Measurements from ENCODE around the gene HYAL3. TPM values are rescaled to one million over a fixed set of nuclear protein-coding genes. Genes with fewer than 3 reads are reported as not detected.

HYAL3 gene
- total and polyA plus RNA-seq, 2 of the 13 experiments (the other 11 are each of a cell fraction or from before 2014, with no cell fraction given), result 5.5 to 10.4 TPM

DNA sequence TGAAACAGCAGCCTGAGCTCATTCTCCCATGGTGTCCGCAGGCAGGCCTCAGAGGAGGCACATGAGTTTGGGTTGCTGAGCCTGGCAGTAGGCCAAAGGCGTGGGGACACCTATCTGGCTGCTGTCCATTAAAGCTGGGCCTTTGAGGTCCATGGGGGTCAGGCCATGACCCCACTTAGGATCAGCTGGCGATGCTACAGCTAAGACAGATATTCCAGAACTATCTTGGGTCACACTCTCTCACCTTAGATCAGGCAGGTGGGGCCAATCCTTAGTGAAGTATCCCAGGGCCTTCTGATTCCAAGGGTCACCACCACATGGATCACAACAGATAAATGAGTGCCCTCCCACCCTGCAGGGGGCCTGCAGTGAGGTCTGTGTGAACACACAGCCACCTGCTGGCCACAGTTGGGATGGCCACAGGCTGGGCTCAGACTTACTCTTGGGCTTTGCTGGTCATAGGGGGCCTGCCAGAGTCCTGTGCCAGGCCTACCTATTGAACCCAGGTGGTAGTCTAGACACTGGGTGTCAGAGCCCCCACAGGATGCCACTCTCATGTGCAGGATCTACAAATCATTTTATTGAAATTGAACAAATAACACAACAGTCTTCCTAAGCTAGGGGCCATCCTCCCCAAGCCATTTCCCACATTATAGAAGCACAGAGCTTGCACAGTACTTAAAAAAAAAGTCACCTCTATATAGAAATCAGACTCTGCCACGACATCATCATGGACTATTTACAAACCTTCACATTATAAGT is 25.3 kb upstream of the HYAL3 start (continued):
- no peak for TF ChIP-seq CSRNP2 (CRISPR knock-in tag; conservative IDR thresholded peaks at IDR 0.05; ENCODE audit: low read depth)
- TF ChIP-seq DPF2 (CRISPR knock-in tag; IDR thresholded peaks at IDR 0.05; ENCODE audit: borderline replicate concordance, low read depth), result peak; percentile 60; the same call in 1 of the 2 replicates
- no peak for TF ChIP-seq ZNF577 (CRISPR knock-in tag; IDR thresholded peaks at IDR 0.05; ENCODE audit: borderline replicate concordance, low read depth)
- peak; percentile 65; the same call in 1 of the 2 replicates for TF ChIP-seq NCOR1 (IDR thresholded peaks at IDR 0.05; ENCODE audit: borderline replicate concordance, low read length)
- no peak for TF ChIP-seq SOX6 (IDR thresholded peaks at IDR 0.05)
- peak; percentile 67 for TF ChIP-seq SOX6 (CRISPR knock-in tag; IDR thresholded peaks at IDR 0.05)
- no peak for TF ChIP-seq ZNF761 (CRISPR knock-in tag; conservative IDR thresholded peaks at IDR 0.05)
- TF ChIP-seq RBM22 (optimal IDR thresholded peaks at IDR 0.05; ENCODE audit: low read length), result no peak
- peak; percentile 61 for TF ChIP-seq KAT8 (CRISPR knock-in tag; IDR thresholded peaks at IDR 0.05)
- TF ChIP-seq ZNF383 (CRISPR knock-in tag; IDR thresholded peaks at IDR 0.05; ENCODE audit: borderline replicate concordance), result 0 out of 2 replicates have a peak, but pooled peaks have one; percentile 25
- no peak for TF ChIP-seq NR1H2 (CRISPR knock-in tag; IDR thresholded peaks at IDR 0.05; ENCODE audit: borderline replicate concordance, low read depth)
- TF ChIP-seq, protein P1, sequence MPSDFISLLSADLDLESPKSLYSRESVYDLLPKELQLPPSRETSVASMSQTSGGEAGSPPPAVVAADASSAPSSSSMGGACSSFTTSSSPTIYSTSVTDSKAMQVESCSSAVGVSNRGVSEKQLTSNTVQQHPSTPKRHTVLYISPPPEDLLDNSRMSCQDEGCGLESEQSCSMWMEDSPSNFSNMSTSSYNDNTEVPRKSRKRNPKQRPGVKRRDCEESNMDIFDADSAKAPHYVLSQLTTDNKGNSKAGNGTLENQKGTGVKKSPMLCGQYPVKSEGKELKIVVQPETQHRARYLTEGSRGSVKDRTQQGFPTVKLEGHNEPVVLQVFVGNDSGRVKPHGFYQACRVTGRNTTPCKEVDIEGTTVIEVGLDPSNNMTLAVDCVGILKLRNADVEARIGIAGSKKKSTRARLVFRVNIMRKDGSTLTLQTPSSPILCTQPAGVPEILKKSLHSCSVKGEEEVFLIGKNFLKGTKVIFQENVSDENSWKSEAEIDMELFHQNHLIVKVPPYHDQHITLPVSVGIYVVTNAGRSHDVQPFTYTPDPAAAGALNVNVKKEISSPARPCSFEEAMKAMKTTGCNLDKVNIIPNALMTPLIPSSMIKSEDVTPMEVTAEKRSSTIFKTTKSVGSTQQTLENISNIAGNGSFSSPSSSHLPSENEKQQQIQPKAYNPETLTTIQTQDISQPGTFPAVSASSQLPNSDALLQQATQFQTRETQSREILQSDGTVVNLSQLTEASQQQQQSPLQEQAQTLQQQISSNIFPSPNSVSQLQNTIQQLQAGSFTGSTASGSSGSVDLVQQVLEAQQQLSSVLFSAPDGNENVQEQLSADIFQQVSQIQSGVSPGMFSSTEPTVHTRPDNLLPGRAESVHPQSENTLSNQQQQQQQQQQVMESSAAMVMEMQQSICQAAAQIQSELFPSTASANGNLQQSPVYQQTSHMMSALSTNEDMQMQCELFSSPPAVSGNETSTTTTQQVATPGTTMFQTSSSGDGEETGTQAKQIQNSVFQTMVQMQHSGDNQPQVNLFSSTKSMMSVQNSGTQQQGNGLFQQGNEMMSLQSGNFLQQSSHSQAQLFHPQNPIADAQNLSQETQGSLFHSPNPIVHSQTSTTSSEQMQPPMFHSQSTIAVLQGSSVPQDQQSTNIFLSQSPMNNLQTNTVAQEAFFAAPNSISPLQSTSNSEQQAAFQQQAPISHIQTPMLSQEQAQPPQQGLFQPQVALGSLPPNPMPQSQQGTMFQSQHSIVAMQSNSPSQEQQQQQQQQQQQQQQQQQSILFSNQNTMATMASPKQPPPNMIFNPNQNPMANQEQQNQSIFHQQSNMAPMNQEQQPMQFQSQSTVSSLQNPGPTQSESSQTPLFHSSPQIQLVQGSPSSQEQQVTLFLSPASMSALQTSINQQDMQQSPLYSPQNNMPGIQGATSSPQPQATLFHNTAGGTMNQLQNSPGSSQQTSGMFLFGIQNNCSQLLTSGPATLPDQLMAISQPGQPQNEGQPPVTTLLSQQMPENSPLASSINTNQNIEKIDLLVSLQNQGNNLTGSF (CRISPR knock-in tag; IDR thresholded peaks at IDR 0.05), result no peak
- TF ChIP-seq TSC22D2 (CRISPR knock-in tag; IDR thresholded peaks at IDR 0.05; ENCODE audit: borderline replicate concordance), result no peak
- no peak for TF ChIP-seq NR2F2 (IDR thresholded peaks at IDR 0.05; ENCODE audit: borderline replicate concordance, low read depth)
- no peak for TF ChIP-seq ZKSCAN1 (IDR thresholded peaks at IDR 0.05; ENCODE audit: low read length)
- peak; percentile 80; the same call in 1 of the 2 replicates for TF ChIP-seq ZNF331 (CRISPR knock-in tag; IDR thresholded peaks at IDR 0.05)
- TF ChIP-seq, protein P2, sequence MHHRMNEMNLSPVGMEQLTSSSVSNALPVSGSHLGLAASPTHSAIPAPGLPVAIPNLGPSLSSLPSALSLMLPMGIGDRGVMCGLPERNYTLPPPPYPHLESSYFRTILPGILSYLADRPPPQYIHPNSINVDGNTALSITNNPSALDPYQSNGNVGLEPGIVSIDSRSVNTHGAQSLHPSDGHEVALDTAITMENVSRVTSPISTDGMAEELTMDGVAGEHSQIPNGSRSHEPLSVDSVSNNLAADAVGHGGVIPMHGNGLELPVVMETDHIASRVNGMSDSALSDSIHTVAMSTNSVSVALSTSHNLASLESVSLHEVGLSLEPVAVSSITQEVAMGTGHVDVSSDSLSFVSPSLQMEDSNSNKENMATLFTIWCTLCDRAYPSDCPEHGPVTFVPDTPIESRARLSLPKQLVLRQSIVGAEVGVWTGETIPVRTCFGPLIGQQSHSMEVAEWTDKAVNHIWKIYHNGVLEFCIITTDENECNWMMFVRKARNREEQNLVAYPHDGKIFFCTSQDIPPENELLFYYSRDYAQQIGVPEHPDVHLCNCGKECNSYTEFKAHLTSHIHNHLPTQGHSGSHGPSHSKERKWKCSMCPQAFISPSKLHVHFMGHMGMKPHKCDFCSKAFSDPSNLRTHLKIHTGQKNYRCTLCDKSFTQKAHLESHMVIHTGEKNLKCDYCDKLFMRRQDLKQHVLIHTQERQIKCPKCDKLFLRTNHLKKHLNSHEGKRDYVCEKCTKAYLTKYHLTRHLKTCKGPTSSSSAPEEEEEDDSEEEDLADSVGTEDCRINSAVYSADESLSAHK (CRISPR knock-in tag; IDR thresholded peaks at IDR 0.05; ENCODE audit: borderline replicate concordance), result no peak
- TF ChIP-seq NFE2 (CRISPR knock-in tag; IDR thresholded peaks at IDR 0.05), result no peak
- TF ChIP-seq ZNF713 (CRISPR knock-in tag; IDR thresholded peaks at IDR 0.05), result no peak
- TF ChIP-seq ZNF773 (CRISPR knock-in tag; IDR thresholded peaks at IDR 0.05; ENCODE audit: borderline replicate concordance), result no peak
- no peak for TF ChIP-seq AKAP8 (CRISPR knock-in tag; IDR thresholded peaks at IDR 0.05)
- no peak for TF ChIP-seq BRD4 (CRISPR knock-in tag; IDR thresholded peaks at IDR 0.05)
